ENCODE measurements around the gene MC4R.
"Not testable (repeated sequence)": the region's sequence is repeated elsewhere in the genome, so short reads cannot be mapped to it uniquely, and the experiment has no call there.

Gene MC4R

DNA sequence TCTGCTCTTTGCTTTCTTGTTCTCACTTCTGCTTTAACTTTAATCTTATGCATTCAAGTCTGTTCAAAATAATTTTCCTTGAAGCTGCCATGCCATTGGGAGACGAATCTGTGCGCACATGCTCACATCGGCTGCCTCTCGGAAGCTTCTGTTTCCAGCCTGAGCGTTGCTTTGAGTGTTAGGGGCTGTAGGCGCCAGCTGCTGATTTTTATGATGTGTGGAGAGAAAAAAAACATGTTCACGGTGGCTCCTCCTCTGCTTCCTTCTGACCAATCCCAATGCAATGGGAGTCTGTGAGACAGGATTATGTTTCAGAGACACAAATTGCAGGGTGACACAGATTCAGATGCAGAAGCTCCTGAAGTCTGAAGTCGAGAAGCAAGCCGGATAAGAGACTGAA, at the start of gene MC4R:
Gene MC4R, minus strand, starts transcription at position 180 of the 400 bp plus-strand sequence. CDS start 426 bp downstream, outside the sequence.
- no peak for DNase-seq

GRCh38 chr18:60422306-60422705, 49.7 kb upstream of the MC4R start:
- DNase-seq: not testable (repeated sequence)

GRCh38 chr18:60421356-60422118, 49.0 kb upstream of the MC4R start:
- DNase-seq: no peak

- no peak for DNase-seq
These were observed 45.4 kb upstream of the MC4R start for GRCh38 chr18:60417946-60418345.

DNA sequence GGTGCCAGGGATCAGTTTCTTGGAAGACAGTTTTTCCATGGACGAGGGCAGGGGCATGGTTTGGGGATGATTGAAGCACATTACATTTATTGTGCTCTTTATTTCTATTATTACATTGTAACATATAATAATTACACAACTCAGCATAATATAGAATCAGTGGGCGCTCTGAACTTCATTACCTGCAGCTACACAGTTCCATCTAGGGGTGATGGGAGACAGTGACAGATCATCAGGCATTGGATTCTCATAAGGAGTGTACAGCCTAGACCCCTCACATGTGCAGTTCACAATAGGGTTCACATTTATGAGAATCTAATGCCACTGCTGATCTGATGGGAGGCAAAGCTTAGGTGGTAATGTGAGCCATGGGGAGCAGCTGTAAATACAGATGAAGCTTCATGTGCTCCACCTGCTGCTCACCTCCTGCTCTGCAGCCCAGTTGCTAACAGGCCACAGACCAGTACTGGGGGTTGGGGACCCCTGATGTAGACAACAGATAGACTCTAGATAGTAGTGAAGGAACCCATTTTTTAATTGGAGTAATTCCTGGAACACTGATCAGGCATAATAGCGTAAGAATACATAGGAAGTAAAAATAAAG, 41.5 kb upstream of the MC4R start:
- DNase-seq: peak; percentile 2

DNA sequence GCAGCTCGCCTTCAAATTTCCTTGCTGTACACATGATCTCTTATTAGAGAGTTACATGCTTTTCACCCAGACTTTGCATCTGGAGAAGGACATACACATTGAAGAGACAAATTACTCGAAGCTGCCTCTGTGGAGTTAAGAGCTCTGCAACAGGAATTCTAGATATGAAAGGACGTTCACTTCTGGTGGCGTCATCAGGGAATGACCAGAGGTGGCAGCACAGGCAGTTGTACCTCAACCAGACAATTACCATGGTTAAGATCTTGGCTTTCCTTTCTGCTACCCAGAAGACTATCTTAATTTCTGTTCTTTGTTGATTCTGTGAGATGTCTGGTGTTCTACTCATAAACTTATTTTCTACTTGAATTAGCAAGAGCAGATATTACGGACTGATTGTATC, 39.1 kb upstream of the MC4R start:
- no peak for DNase-seq

- no peak for DNase-seq
These were observed 34.1 kb upstream of the MC4R start for GRCh38 chr18:60406721-60407120.

DNA sequence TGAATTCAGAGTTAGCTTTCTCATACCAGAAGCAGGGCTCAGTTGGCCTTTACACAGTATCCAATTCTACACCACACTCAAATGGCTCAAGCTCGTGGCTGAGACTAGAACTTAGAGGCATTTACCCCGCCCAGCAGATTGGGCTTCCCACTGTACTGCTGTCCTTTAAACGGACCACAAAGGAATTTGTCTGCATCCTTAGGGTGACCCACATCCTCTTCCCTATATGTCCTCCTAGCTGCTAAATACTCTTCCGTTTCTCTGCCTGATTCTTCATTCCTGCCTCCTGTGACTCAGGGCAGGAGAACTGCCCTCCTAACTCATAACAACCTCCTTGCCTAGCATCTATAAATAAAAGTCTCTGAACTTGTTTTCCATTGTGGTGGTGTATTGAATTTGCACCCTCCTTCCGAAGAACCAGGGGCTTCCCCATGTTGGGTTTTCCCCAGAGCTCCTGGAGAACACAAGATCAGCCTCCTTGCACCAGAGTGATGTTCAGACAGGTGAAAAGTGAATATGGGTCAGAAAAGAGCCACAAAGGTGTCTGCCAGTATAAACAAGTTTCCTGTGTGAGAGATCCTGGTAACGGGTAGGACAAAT, 32.0 kb upstream of the MC4R start:
- no peak for DNase-seq

GRCh38 chr18:60401346-60401745, 28.8 kb upstream of the MC4R start:
- DNase-seq: no peak

GRCh38 chr18:60391571-60392226, 19.1 kb upstream of the MC4R start:
- DNase-seq: no peak

- DNase-seq: no peak
These were observed 16.7 kb upstream of the MC4R start for GRCh38 chr18:60389314-60389713.

DNA sequence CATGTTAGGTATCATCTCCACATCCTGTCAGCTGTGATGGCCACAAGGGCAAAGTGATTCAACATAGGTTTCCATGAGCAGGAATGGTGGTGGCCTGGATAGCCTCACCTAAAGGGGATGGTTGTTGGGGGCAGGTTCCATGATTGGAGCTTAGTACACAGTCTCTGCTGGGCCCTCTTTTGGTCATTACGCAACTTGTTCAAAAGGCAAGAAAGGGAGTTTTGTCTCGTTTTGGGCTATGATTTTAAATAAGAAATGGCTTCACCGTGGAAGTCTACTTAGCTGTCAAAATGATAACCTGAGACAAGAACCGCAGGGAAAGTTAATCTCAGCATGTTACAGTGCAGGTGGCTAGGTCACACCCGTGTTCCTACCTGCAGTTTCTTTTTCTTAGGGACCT, 13.1 kb upstream of the MC4R start:
- no peak for DNase-seq

DNA sequence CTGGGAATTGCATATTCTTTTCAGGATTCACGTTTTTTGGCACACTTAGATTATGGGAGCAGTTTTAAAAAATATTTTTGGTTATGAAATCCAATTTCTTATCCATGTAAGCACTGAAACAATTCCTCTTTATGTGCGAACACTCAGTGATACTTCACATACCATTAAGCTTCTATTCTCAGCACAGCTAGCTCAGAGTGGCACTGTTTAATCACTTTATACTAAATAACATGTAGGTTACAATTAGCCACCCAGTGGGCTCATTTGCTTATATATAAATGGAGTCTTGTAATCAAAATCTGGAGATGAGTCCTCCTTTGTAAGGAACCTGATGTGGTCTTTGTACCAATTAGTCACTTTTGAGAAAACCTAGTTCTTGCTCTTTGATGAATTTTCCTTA, 11.3 kb upstream of the MC4R start:
- DNase-seq: no peak

DNA sequence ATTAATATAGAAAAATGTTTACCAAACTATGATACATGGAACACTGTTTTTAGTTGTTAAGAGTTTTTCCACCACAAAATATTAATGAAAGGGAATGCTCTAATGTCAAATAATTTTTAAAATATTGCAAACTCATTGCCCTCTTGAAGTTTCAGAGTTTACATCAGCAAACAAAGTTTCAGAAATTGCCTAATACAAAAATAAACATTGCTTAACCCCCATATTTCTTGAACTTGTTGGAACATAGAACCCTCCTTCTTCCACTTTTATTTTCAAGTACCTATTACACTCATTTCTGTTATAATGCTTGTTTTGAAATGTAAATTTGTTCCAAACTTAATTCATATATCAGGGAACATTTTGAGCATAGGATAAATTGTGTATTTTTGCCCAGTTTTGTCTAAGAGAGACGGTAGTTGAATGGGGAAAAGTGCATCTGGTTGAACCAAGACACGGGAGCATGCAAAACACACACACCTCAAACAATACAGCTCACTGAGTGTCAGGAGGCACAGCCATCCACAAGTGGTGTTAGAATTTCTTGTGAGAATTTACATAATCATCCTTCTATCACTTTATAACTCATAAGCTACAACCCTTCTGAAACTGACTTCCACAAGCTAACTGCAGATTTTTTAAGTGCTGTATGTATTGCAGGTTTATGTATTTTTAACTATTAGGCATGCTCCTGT, 5.3 kb upstream of the MC4R start:
- DNase-seq: no peak

- DNase-seq: no peak
These were observed 443 bp downstream of the MC4R start for GRCh38 chr18:60372132-60372531.

DNA sequence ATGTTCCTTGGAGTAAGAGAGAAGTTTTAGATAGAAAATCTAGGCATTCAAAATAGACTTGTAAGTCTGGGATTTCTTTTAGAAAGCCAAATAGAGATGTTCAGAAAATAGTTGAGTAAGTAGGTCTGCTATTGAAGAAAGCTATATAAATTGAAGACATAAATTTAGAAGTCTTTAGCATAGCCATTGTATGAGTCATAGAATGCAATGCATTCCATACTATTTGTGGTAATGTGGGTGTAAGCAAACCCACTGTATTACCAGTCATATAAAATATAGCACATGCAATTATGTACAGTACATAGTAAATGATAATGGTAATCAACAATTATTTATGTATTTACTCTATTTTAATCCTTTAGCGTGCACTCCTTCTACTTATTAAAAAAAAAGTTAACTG, 14.1 kb downstream of the MC4R start:
- no peak for DNase-seq

GRCh38 chr18:60350941-60351340, 21.6 kb downstream of the MC4R start:
- DNase-seq: no peak

DNA sequence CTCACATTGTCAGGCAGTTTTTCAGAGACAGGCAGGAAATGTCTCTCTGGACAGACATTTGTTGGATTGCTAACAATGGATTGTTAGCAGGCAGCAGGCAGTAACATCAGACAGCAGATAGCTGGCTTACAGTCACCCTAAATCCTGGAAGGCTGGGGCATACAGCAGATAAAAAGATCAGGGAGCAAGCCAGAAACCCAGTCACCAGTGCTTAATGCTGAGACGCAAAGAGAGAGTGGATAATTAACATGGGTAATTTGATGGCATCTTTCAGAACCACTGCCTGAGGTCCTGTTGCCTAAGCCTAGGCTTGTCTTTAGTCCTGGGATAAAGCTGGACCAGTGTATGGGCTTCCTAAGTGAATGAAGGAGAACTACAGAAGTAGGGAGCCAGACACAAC, 22.4 kb downstream of the MC4R start:
- no peak for DNase-seq

GRCh38 chr18:60347526-60348045, 25.0 kb downstream of the MC4R start:
- no peak for DNase-seq

DNA sequence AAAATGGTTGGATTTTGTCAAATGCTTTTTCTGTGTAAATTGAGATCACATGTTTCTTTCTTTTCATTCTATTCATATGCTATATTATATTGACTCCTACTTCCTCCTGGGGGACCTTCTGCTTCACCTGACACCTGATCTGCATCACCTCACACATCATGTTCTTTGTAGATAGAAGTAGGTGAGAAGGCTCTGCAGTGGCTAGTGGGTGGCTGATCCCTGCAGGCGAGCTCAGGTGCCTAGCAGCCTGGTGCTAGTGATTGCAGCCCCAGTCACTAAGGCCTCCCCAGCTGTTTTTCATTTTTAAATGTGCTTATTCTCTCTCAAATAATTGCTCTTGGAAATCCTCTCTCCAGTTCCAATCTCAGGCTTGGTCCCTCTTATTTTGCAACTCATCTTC, 33.6 kb downstream of the MC4R start:
- DNase-seq: no peak

- no peak for DNase-seq
These were observed 40.7 kb downstream of the MC4R start for GRCh38 chr18:60331890-60332289.

DNA sequence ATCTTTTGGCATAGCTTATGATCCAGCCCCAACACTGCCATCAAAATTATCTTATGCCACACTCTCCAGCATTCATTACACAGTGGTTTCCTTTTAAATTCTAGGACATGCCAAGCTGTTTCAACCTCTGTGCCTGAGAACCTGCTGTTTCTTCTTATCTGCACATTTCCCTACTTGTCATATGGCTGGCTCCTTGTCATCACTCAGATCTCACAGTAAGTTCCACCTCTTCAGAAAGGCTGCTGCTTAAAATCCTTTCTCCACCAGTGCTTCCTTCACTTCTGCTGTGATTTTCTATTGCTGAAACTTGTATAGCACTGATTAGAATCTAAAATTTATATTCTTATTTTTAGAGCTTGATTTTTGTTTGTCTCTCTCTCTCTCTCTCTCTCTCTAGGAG, 43.4 kb downstream of the MC4R start:
- DNase-seq: no peak

- no peak for DNase-seq
These were observed 44.7 kb downstream of the MC4R start for GRCh38 chr18:60327880-60328279.
